Ishikawa (cell line): ENCODE data around the gene ELP4.

Source experiments
- EP300 ChIP-seq: IDR thresholded peaks from 2 replicates; pipeline ENCODE4 v1.6.1; 2012; ENCODE audit warnings: borderline replicate concordance
- FOXM1 ChIP-seq: IDR thresholded peaks from 2 replicates; pipeline ENCODE4 v1.6.1; 2012; ENCODE audit warnings: low read depth, borderline replicate concordance
- RAD21 ChIP-seq: IDR thresholded peaks from 2 replicates; pipeline ENCODE4 v1.6.1; 2012; ENCODE audit warnings: low read depth
- TAF1 ChIP-seq: IDR thresholded peaks from 2 replicates; pipeline ENCODE4 v1.6.1; 2012; ENCODE audit warnings: low read depth, mild to moderate bottlenecking
- TCF12 ChIP-seq: IDR thresholded peaks from 2 replicates; pipeline ENCODE4 v1.6.1; 2012; ENCODE audit warnings: low read depth
- TEAD4 ChIP-seq: IDR thresholded peaks from 2 replicates; pipeline ENCODE4 v1.6.1; 2012
- YY1 ChIP-seq: IDR thresholded peaks from 2 replicates; pipeline ENCODE4 v1.6.1; 2012; ENCODE audit warnings: low read depth
- ZBTB7A ChIP-seq: IDR thresholded peaks from 2 replicates; pipeline ENCODE4 v1.6.1; 2012; ENCODE audit warnings: low read depth
- TF ChIP-seq, protein P1 (sequence below): IDR thresholded peaks from 2 replicates; pipeline ENCODE4 v1.6.1; 2012
- TF ChIP-seq, protein P2 (sequence below): IDR thresholded peaks from 2 replicates; pipeline ENCODE4 v1.6.1; 2012; ENCODE audit warnings: low read depth, mild to moderate bottlenecking
- TF ChIP-seq, protein P3 (sequence below): IDR thresholded peaks from 2 replicates; pipeline ENCODE4 v1.6.1; 2012

DNA sequence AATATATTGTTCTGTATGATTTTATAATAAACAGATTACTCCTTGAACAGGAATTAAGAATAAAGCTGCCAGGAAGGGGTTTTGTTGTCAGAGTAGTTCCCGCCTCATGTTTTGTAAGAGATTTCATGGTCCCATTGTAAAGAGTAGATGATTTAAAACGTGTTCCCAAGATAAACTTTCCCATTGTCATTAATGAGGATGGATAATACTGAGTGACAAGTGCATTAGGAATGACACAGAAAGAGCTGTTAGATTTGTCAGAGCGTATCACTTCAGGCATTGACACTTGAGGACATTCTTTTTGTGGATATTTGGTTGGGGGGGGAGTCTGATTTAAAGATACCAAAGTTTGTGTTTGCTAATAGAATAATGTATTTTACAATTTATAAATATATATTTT, 154.6 kb downstream of the ELP4 start:
- TF ChIP-seq, protein P1, sequence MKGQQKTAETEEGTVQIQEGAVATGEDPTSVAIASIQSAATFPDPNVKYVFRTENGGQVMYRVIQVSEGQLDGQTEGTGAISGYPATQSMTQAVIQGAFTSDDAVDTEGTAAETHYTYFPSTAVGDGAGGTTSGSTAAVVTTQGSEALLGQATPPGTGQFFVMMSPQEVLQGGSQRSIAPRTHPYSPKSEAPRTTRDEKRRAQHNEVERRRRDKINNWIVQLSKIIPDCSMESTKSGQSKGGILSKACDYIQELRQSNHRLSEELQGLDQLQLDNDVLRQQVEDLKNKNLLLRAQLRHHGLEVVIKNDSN: no peak
- TF ChIP-seq FOXM1: no peak
- no peak for TF ChIP-seq YY1
- TF ChIP-seq RAD21: no peak
- TF ChIP-seq TCF12: no peak
- TF ChIP-seq, protein P2, sequence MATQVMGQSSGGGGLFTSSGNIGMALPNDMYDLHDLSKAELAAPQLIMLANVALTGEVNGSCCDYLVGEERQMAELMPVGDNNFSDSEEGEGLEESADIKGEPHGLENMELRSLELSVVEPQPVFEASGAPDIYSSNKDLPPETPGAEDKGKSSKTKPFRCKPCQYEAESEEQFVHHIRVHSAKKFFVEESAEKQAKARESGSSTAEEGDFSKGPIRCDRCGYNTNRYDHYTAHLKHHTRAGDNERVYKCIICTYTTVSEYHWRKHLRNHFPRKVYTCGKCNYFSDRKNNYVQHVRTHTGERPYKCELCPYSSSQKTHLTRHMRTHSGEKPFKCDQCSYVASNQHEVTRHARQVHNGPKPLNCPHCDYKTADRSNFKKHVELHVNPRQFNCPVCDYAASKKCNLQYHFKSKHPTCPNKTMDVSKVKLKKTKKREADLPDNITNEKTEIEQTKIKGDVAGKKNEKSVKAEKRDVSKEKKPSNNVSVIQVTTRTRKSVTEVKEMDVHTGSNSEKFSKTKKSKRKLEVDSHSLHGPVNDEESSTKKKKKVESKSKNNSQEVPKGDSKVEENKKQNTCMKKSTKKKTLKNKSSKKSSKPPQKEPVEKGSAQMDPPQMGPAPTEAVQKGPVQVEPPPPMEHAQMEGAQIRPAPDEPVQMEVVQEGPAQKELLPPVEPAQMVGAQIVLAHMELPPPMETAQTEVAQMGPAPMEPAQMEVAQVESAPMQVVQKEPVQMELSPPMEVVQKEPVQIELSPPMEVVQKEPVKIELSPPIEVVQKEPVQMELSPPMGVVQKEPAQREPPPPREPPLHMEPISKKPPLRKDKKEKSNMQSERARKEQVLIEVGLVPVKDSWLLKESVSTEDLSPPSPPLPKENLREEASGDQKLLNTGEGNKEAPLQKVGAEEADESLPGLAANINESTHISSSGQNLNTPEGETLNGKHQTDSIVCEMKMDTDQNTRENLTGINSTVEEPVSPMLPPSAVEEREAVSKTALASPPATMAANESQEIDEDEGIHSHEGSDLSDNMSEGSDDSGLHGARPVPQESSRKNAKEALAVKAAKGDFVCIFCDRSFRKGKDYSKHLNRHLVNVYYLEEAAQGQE: no peak
- TF ChIP-seq EP300: no peak
- no peak for TF ChIP-seq ZBTB7A
- no peak for TF ChIP-seq TAF1
- no peak for TF ChIP-seq TEAD4
- TF ChIP-seq, protein P3, sequence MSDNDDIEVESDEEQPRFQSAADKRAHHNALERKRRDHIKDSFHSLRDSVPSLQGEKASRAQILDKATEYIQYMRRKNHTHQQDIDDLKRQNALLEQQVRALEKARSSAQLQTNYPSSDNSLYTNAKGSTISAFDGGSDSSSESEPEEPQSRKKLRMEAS: no peak
